GM12873 (cell line): ENCODE results near the gene CHAF1A.

Source experiments
- TF ChIP-seq, protein P1 (sequence below): IDR thresholded peaks from 2 replicates; pipeline ENCODE4 v1.5.1; 2012; ENCODE audit warnings: low read depth, mild to moderate bottlenecking, moderate library complexity, low read length, control low read depth; ENCODE audit not compliant: insufficient read depth; ENCODE audit errors: missing control alignments

Gene CHAF1A

DNA sequence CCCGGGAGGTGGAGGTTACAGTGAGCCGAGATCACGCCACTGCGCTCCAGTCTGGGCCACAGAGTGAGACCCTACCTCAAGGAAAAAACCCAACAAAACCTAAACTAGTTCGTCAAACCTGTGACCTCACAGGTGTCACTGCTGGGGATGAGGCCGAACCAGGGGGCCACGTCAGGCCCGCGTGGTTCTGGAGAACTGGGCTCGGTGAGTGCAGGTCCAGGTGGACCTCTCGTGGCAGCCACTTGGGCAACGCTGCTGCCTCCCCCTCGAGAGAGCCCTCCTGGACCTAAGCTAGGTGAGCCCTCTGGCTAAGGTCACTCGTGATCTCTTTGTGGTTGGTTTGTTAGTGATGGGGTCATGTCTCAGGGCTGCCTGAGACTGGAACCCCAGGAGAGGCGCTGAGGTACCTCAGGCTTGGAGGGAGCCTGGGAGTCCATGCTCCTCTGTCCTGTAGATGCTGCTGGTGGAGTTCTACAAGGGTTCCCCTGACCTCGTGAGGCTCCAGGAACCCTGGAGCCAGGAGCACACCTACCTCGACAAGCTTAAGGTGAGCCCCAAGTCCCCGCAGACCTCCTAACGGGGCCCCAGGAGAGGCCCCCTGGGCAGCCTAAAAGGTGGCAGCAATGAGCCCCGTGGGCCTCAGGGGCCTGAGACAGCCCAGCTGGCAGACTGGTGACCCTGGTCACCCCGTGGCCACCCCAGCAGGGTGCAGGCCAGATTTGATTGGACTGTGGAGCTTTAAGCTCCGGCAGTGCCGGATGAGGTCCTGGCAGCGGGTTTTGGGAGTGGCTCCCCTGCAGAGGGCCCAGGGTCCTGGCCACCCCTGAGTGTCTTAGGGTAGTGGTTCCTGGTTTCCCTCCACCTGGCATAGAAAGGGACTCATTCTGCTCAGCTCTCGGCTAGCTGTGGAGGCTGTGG is 43.5 kb upstream of the CHAF1A start:
- TF ChIP-seq, protein P1, sequence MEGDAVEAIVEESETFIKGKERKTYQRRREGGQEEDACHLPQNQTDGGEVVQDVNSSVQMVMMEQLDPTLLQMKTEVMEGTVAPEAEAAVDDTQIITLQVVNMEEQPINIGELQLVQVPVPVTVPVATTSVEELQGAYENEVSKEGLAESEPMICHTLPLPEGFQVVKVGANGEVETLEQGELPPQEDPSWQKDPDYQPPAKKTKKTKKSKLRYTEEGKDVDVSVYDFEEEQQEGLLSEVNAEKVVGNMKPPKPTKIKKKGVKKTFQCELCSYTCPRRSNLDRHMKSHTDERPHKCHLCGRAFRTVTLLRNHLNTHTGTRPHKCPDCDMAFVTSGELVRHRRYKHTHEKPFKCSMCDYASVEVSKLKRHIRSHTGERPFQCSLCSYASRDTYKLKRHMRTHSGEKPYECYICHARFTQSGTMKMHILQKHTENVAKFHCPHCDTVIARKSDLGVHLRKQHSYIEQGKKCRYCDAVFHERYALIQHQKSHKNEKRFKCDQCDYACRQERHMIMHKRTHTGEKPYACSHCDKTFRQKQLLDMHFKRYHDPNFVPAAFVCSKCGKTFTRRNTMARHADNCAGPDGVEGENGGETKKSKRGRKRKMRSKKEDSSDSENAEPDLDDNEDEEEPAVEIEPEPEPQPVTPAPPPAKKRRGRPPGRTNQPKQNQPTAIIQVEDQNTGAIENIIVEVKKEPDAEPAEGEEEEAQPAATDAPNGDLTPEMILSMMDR: no peak

DNA sequence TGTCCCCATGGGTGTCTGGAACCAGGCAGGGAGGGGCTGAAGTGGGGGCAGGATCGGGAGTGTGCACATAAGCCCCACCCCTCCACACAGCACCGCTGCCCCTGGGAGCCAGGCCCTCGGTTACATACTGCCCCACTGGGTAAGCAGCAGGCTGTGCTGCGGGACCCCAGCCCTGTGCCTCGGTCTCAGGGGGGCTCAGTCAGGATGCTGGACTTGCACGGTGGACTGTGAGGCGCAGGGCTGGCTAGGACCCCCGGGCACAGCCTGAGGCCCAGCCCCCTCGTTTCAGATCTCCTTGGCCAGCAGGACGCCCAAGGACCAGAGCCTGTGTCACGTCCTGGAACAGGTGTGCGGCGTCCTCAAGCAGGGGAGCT is 42.8 kb upstream of the CHAF1A start:
- TF ChIP-seq, protein P1: no peak

DNA sequence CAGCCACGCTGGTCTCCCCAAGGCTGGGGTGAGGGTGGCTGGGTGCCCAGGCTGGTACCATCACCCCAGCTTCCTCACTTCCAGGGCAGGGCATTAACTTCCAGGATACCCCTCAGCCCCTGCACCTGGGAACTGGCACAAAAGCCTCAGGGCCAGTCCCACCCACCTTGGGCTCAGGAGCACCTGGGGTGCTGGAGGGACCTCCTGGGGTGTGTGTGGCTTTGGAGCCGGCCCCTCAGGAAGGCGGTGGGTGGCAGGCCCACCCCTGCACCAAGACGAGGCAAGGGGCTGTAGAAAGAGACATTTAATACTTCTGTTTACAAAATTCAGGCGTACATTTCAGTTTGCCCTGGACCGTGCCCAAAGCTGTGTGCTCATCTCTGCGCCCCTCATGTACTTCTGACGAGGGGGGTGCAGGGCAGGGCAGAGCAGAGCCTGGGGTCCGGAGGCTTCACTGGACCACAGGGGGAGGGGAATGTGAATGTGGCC is 42.3 kb upstream of the CHAF1A start:
- TF ChIP-seq, protein P1: no peak

DNA sequence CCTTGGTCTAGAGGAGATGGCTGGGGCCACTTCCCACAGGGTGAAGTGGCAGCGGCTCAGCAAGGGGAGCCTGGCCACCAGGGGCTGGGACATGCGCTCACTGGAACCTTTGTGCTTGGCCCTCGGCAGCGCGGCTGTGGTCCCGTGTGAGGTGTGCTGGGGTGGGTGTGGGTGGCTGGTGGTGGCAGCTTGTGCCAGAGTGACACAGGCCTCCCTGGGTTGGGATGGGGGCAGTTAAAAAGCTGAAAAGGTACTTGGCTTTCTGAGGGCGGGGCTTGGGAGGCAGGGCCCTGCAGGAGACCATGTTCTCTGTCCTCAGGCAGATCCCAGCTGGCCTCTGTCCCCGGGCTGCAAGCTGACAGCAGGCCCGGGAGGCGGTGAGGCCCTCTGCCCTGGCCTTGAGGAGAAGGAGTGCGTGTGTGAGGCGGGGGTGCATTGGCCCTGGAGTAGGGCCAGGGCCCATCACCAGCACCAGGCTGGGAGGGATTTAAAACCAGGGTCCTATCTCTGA is 41.7 kb upstream of the CHAF1A start:
- TF ChIP-seq, protein P1: no peak

DNA sequence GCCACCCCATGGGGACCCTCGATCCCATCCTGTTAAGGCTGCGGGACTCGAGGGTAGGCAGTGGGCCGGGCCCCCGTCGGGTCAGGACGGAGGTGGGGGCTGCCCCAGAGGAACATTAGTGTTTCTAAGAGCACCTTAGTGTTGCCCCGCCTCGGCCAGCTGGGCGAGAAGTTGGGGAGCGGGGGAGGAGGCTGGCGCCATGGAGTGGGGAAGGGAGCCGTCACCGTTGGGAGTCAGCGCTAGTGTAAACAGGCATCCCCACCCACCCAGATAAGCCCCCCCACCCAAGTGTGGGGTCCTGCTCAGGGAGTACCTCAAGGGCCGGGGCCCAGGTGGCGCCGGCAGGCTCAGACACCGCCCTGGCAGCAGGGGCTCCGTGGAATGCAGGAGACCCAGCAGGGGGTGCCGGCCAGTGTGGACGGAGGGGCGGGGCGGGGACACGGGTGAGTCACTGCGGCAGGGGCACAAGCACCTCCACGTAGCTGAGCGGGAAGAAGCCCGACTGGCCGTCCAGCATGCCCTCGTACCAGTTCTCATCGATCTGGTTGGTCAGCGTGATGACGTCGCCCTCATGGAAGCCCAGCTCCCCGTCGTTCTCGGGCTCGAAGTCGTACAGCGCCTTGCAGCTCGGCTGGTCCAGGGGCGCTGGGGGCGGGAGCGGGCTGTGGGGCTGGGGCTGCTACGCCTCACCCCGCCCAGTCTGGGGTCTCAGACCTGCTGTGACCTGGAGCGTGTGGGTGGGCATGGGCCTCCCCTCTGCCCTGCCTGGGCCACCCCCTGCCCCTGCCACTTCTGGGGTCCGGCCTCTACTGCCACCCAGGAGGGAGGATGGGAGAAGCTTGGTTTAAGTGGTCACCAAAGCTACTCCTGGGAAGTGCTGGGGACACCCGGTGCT is 41.0 kb upstream of the CHAF1A start:
- TF ChIP-seq, protein P1: no peak

DNA sequence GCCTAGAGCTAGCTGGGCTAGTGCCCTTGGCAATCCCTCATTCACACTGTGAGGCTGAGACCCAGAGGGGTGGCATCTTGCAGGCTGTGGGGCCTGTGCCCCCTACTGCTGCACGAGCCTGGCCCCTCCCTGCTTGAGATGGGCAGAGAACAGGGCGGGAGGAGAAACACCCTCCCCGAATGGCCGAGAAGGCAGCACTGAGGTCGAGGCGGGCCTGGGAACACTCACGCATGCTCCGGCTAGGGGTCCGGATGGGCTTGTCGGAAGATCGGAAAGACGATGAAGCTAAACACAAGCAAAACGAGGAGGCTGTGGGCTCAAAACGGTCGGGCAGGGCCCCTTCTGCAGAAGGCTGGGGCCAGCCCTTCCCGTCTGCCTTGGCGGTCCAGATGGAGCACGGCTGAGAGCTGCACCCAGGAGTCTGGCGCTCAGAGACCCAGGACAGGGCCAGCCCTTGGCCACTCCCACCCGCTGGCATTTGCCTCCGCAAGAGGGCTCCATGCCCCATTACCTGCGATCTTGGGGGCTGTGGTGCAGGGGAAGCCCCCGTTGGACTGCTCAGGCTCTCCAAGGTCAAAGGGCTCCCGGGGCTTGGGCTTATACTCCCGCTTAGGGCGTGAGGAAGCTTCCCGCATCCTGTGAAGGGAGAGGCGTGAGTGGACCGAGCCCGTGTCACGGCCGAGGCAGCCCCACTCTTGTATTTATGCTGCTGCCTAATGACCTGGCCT is 40.2 kb upstream of the CHAF1A start:
- TF ChIP-seq, protein P1: no peak
